Right kidney (tissue), 1 donor: ENCODE results near the gene PLCXD1.

Experiments
- DNase-seq: peaks from one replicate; pipeline ENCODE4 v3.0.0-alpha.2; 2016

PLCXD1 gene

DNA sequence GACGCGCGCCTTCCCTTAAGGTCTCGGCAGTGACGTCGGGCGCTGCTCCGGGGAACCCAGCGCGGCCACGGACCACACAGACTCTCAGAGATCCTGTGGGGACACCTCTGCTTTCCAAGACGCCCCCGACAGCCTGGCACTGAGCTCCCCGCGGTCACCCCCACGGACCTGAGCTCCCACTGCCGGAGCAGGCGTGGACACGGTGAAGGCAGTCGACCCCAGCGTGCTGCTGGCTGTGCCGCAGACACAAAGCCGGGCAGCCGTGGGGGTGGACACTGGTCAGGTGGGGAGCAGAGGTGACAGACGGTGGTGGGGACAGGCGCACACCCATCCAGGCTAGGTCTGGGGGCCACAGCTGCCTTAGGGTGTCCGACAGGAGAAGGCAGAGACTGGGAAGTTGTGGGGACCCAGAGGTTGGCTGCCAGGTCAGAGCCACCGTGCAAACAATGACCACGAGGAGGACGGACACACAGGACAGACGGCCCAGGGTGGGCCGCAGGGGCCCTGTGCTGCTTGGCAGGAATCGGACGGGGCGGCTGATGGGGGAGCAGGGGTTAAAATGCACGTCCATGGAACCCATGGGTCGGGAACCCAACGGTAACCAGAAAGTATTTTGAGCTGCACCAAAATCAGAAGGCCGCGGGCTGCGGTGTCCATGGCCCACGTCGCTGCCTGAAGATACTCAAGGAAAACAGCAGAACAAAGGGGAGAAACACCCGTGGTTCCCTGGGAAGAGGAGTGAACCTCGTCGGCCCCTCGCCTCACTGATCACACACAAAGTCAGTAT is 54.0 kb downstream of the PLCXD1 start:
- no peak for DNase-seq

- no peak for DNase-seq
Measured at GRCh38 chrX:335758-336155, 54.6 kb downstream of the PLCXD1 start.

DNA sequence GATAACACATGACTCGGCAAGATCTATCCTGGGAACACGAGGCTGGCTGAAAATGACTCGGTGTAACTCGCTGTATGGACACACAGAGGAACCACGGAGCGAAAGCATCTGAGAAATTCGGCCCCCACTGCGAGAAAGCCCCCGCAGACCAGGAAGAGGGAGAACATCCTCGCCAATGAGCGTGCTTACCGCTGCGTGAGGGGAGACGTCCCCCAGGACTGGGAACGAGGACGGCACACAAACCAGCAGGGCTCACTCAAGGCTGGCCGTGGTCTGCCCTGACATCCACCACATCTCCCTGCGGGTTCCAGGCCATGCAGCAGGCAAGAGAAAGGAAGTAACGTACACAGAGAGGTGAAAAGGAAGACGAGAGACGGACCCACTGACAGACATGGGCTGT is 55.0 kb downstream of the PLCXD1 start:
- DNase-seq = no peak

GRCh38 chrX:337331-337831 is 56.2 kb downstream of the PLCXD1 start:
- no peak for DNase-seq

GRCh38 chrX:338281-338835 is 57.2 kb downstream of the PLCXD1 start:
- no peak for DNase-seq

GRCh38 chrX:338836-339400 is 57.7 kb downstream of the PLCXD1 start:
- DNase-seq = no peak

DNA sequence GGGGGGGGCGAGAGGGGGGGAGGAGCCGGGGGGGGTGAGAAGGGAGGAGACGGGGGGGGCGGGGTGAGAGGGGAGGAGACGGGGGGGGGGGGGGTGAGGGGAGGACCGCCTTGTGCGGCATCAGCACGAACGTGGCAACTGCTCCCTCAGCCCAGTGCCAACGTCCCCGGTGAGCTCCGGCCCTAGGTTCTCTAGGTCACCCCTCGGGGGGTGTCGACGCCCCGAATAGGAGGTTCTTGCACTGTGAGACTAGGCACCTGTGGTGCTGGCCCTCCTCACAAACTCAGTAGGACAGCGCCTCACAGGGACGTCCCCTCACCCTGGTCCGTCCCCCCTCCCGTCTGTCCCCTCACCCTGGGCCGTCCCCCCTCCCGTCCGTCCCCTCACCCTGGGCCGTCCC is 58.9 kb downstream of the PLCXD1 start:
- DNase-seq = no peak

DNA sequence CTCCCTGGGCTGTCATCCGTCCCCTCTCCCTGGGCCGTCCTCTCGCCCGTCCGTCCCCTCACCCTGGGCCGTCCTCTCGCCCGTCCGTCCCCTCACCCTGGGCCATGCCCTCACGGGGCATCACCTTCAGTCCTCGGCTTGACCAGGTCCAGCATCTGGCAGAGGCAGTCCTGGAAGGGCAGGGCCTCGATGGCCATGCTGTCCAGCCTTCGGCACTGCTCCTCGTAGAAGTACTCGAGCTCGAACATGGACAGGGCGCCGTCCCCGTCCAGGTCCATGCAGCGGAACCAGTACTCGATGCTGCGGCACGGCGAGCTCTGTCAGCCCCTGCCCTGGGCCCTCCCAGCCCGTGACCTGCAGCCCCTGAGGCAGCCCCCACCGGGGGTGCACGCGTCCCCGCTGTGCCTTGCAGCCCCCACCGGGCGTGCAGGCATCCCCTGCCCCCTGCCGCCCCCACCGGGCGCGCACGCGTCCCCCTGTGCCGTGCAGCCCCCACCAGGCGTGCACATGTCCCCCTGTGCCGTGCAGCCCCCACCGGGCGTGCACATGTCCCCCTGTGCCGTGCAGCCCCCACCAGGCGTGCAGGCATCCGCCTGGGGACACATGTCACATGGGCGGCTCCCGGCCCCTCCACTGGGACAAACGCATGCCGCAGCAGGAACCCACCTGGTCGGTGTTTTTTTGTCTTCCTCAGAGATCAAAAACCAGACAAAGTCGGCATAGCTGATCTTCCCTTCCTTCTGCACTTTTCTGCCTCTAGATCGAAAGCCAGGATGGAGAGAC is 59.7 kb downstream of the PLCXD1 start:
- no peak for DNase-seq

GRCh38 chrX:341541-342101 is 60.4 kb downstream of the PLCXD1 start:
- no peak for DNase-seq

GRCh38 chrX:344371-344901 is 63.3 kb downstream of the PLCXD1 start:
- no peak for DNase-seq

DNA sequence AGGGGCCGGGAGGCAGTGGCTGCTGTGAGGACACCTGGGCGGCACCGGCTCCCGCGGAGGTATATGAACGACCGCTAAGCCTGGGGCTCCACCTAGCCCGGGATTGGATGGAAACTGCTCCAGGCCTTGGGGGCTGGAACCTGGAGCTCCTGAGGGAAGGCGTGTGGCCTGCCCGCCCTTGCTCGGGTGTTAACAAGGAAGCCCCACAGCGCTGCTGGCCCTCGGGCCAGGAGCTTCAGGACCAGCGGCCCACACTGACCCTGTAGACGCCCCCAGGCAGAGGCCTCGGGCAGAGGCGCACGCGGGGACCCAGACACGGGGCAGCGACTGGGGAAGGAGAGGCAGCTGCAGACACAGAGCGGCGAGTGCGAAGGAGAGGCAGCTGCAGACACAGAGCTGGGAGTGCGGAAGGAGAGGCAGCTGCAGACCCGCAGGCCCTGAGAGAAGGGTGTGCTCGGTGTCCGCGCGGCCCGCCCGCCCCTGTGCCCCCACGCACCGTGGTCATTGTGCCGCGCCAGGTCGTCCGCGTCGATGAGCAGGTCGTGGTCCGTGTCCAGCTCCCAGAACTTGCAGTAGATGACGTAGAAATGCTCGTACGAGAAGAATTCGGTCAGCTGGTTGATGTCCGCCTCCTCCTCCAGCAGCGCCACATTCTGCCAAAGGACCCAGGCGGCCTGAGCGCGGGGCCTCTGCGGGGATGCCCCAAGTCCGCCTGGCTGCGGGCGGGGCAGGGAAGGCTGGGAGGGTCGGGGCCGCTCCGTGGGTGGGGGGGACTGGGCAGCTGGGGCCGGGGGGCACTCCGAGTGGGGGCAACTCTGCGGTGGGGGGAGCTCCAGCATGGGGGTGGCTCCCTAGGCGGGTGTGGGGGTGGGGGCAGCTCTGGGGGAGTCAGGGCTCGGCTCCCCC is 64.1 kb downstream of the PLCXD1 start:
- DNase-seq = no peak

DNA sequence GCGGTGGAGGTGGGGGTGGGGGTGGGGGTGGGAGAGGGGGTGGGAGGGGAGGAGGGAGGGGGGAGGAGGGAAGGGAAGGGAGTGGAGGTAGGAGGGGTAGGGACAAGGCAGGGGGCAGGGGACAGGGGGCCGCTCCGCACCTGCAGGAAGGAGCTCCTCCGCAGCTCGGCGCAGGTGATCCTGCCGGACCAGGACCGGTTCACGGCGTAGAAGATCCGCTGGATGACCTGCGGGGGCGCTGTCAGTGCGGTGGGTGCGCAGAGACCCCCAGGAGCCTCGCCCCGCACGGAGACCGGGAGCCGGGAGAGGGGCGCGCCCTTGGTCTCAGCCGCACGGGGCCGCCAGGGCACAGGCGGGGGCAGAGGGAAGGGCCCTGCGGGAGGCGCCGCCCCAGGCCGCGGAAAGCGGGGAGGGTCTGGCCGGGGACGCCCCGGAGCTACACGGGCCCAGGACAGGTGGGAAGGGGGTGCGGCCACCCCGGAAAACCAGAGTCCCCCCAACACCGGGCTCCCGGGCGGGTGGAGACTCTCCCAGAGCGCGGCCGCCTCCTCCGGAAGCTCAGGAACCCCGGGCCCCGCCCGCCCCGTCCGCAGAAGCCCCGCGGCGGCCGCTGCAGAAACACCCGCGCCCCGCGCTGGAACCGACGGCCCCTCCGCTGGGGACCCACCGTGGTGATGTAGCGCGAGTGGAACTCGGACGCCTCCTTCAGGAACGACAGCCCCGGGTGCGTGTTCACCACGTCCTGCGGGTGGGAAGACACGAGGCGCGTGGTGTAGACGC is 65.0 kb downstream of the PLCXD1 start:
- DNase-seq = no peak

- no peak for DNase-seq
Measured at GRCh38 chrX:347351-348117, 66.4 kb downstream of the PLCXD1 start.

- no peak for DNase-seq
Measured at GRCh38 chrX:348461-349117, 67.4 kb downstream of the PLCXD1 start.

DNA sequence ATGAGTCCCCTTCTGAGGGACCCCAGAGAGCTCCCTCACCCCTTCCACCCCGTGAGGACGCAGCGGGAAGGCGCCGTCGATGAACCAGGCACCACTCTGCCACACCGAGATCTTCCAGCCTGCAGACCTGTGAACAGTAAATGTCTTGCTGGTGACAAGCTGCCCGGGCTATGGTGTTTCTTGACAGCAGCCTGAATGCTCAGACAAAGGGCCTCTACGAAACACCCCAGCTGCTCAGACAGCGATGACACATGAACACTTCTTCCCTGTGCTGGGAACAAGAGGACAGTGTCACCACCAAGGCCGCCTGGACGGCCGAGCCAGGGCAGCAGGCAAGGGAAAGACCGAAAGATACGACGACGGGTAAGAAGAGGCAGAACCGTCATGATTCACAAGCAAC is 68.0 kb downstream of the PLCXD1 start:
- DNase-seq = no peak

- no peak for DNase-seq
Measured at GRCh38 chrX:349702-350101, 68.5 kb downstream of the PLCXD1 start.

- no peak for DNase-seq
Measured at GRCh38 chrX:350148-350533, 69.0 kb downstream of the PLCXD1 start.

GRCh38 chrX:350534-351323 is 69.5 kb downstream of the PLCXD1 start:
- DNase-seq = no peak
